ENCODE data around the gene TMEM201. TPM values are rescaled to one million over a fixed set of nuclear protein-coding genes. Genes with fewer than 3 reads are reported as not detected.

The TMEM201 gene
- total and polyA plus RNA-seq, 2 donors (not counting 3 experiments of a cell fraction or from before 2014, with no cell fraction given): 8.3 to 24.8 TPM

GRCh38 chr1:9551984-9552383 lies 36.7 kb upstream of the TMEM201 start:
- ChIA-PET POLR2A (no interaction called here), CTCF (interaction anchor here (1.7 kb wide), 1 partner anchor 13 kb away, joined by 5 read pairs; the partner anchor contains the start of gene SLC25A33)
- intact Hi-C loops (cut with micrococcal nuclease): no loop called here
- no peak for FAIRE-seq
- no peaks in the 10 kb centered on the region for H4K20me1 ChIP-seq (replicated peaks; ENCODE audit: control insufficient read depth, extremely low read depth, insufficient read depth, low read length)
- no peak overlapping the region for H3K27ac ChIP-seq (ENCODE audit: insufficient read depth, low read depth, low read length)
- H3K36me3 ChIP-seq (ENCODE audit: control insufficient read depth in 2 of 2, extremely low read depth in 1 of 2, insufficient read depth in 2 of 2, low read length in 2 of 2): peaks cover 2 to 5% of the 10 kb centered on the region in 2 experiments
- no peak for TF ChIP-seq FOS (IDR thresholded peaks at IDR 0.05; ENCODE audit: borderline replicate concordance, insufficient read depth, low read length)
- no peaks in the 10 kb centered on the region for H3K9me1 ChIP-seq (replicated peaks; ENCODE audit: control insufficient read depth, extremely low read depth, insufficient read depth, low read length)
- no peaks in the 10 kb centered on the region for H3K4me1 ChIP-seq (ENCODE audit: control insufficient read depth, extremely low read depth, insufficient read depth, low read length)
- H3K4me3 ChIP-seq (replicated peaks in 1 of 3; ENCODE audit: insufficient read depth in 1 of 3, low read depth in 1 of 3, low read length in 3 of 3): no peak overlapping the region
- BruUV-seq (replicated peaks): no TSS peak
- dilution Hi-C loops (cut with MboI; ENCODE audit: extremely low pct_ligation_motif_present, low sequenced_read_pairs): no loop called here
- H3K9ac ChIP-seq (replicated peaks; ENCODE audit: extremely low read depth, insufficient read depth, low read length): no peak overlapping the region
- no peaks in the 10 kb centered on the region for H3K27me3 ChIP-seq (ENCODE audit: control insufficient read depth in 2 of 2, insufficient read depth in 2 of 2, low read length in 2 of 2)
- no peak overlapping the region for H2AFZ ChIP-seq (ENCODE audit: low read depth, low read length)
- no peak for DNase-seq (ENCODE audit: low read depth, low spot score)
- no peak overlapping the region for H3K4me2 ChIP-seq (ENCODE audit: insufficient read depth, low read length)
- no peaks in the 10 kb centered on the region for H3K9me3 ChIP-seq (replicated peaks; ENCODE audit: control insufficient read depth, insufficient read depth, low read length)
- H3K79me2 ChIP-seq (ENCODE audit: control insufficient read depth, insufficient read depth, low read length): peaks cover 42% of the 10 kb centered on the region

- peaks cover 2 to 10% of the 10 kb centered on the region in 2 experiments for H3K36me3 ChIP-seq (ENCODE audit: control insufficient read depth in 2 of 2, extremely low read depth in 1 of 2, insufficient read depth in 2 of 2, low read length in 2 of 2)
- H3K27me3 ChIP-seq (ENCODE audit: control insufficient read depth in 2 of 2, insufficient read depth in 2 of 2, low read length in 2 of 2): no peaks in the 10 kb centered on the region
- no peak overlapping the region for H3K4me2 ChIP-seq (ENCODE audit: insufficient read depth, low read length)
- no peaks in the 10 kb centered on the region for H3K9me3 ChIP-seq (replicated peaks; ENCODE audit: control insufficient read depth, insufficient read depth, low read length)
- TF ChIP-seq POLR2AphosphoS5 (IDR thresholded peaks at IDR 0.05; ENCODE audit: insufficient read depth, low read depth, low read length): no peak
- no peak for TF ChIP-seq JUN (IDR thresholded peaks at IDR 0.05; ENCODE audit: borderline replicate concordance, insufficient read depth, insufficient read length, low read depth)
- TF ChIP-seq MYC (IDR thresholded peaks at IDR 0.05; ENCODE audit: low read depth, low read length): no peak
- no peak for TF ChIP-seq EZH2 (IDR thresholded peaks at IDR 0.05; ENCODE audit: borderline replicate concordance, low read depth, low read length, severe bottlenecking)
- TF ChIP-seq FOS (IDR thresholded peaks at IDR 0.05; ENCODE audit: borderline replicate concordance, insufficient read depth, low read length): no peak
- TF ChIP-seq POLR2A (IDR thresholded peaks at IDR 0.05; ENCODE audit: low read depth, low read length): no peak
- TF ChIP-seq MAX (IDR thresholded peaks at IDR 0.05; ENCODE audit: insufficient read depth, insufficient read length): no peak
- TF ChIP-seq CTCF (IDR thresholded peaks at IDR 0.05; ENCODE audit: extremely low read depth in 1 of 2, insufficient read depth in 1 of 2, low read depth in 1 of 2, low read length in 2 of 2): no peak
- TF ChIP-seq GATA2 (IDR thresholded peaks at IDR 0.05; ENCODE audit: insufficient read depth, insufficient read length, low read depth, low read length): no peak
- FAIRE-seq: no peak
- no TSS peak for BruUV-seq (replicated peaks)
- H3K4me1 ChIP-seq (ENCODE audit: control insufficient read depth, extremely low read depth, insufficient read depth, low read length): no peaks in the 10 kb centered on the region
- ChIA-PET CTCF (interaction anchor here (1.7 kb wide), 1 partner anchor 15 kb away, joined by 5 read pairs; the partner anchor contains the start of gene SLC25A33), POLR2A (no interaction called here)
- dilution Hi-C loops (cut with MboI; ENCODE audit: extremely low pct_ligation_motif_present, low sequenced_read_pairs) (no loop called here), intact Hi-C loops (cut with micrococcal nuclease) (no loop called here)
- no peak overlapping the region for H3K4me3 ChIP-seq (replicated peaks in 1 of 3; ENCODE audit: insufficient read depth in 1 of 3, low read depth in 1 of 3, low read length in 3 of 3)
- H3K79me2 ChIP-seq (ENCODE audit: control insufficient read depth, insufficient read depth, low read length): peaks cover 29% of the 10 kb centered on the region
- H3K27ac ChIP-seq (ENCODE audit: insufficient read depth, low read depth, low read length): no peak overlapping the region
- no peak for DNase-seq (ENCODE audit: low read depth, low spot score)
- no peak overlapping the region for H3K9ac ChIP-seq (replicated peaks; ENCODE audit: extremely low read depth, insufficient read depth, low read length)
- H3K9me1 ChIP-seq (replicated peaks; ENCODE audit: control insufficient read depth, extremely low read depth, insufficient read depth, low read length): no peaks in the 10 kb centered on the region
- H4K20me1 ChIP-seq (replicated peaks; ENCODE audit: control insufficient read depth, extremely low read depth, insufficient read depth, low read length): no peaks in the 10 kb centered on the region
- H2AFZ ChIP-seq (ENCODE audit: low read depth, low read length): no peak overlapping the region
Observed at GRCh38 chr1:9553736-9554144, 35.0 kb upstream of the TMEM201 start.
